Fibroblast of lung (primary cell): ENCODE measurements around the gene MYO1D. TPM values are rescaled to one million over a fixed set of nuclear protein-coding genes. Genes with fewer than 3 reads are reported as not detected.
"Not testable (repeated sequence)": the region's sequence is repeated elsewhere in the genome, so short reads cannot be mapped to it uniquely, and the experiment has no call there.

ENCODE experiments used
- DNase-seq, 2 donors: peaks; one replicate each; pipeline versions ENCODE4 v3.0.0 to v3.0.0-alpha.2; 2010; ENCODE audit warnings: low read depth in 2 of 2
- H2AFZ ChIP-seq: 2 replicates; pipeline ENCODE4 v1.5.1; 2012; ENCODE audit warnings: low read length, control low read depth, inconsistent platforms
- H3K27ac ChIP-seq: 2 replicates; pipeline ENCODE4 v1.5.1; 2011; ENCODE audit warnings: low read length, control low read depth; ENCODE audit not compliant: insufficient read depth
- H3K27me3 ChIP-seq: 2 replicates; pipeline ENCODE4 v1.5.1; 2011; ENCODE audit warnings: mild to moderate bottlenecking, low read length; ENCODE audit not compliant: control insufficient read depth, insufficient read depth
- H3K36me3 ChIP-seq: 2 replicates; pipeline ENCODE4 v1.5.1; 2011; ENCODE audit warnings: low read length; ENCODE audit not compliant: control insufficient read depth, insufficient read depth
- H3K4me1 ChIP-seq: 2 replicates; pipeline ENCODE4 v1.5.1; 2011; ENCODE audit warnings: low read length; ENCODE audit not compliant: control insufficient read depth, insufficient read depth; ENCODE audit errors: extremely low read depth
- H3K4me2 ChIP-seq: 2 replicates; pipeline ENCODE4 v1.5.1; 2011; ENCODE audit warnings: low read length, control low read depth; ENCODE audit not compliant: insufficient read depth; ENCODE audit errors: extremely low read depth
- H3K4me3 ChIP-seq, 4 experiments: fragments of 200-600 bp in 1 of 4; sonication (generic) in 1 of 4; replicated peaks in 1 of 4; 2 replicates each; pipeline ENCODE4 v1.5.1; 2011 to 2016; ENCODE audit warnings: low read length in 4 of 4, low read depth in 3 of 4, mild to moderate bottlenecking in 3 of 4, control low read depth in 2 of 4, inconsistent platforms in 1 of 4, mixed read lengths in 1 of 4; ENCODE audit not compliant: insufficient read depth in 1 of 4; ENCODE audit errors: control extremely low read depth in 1 of 4
- H3K79me2 ChIP-seq: 2 replicates; pipeline ENCODE4 v1.5.1; 2012; ENCODE audit warnings: mild to moderate bottlenecking, low read length, inconsistent platforms; ENCODE audit not compliant: control insufficient read depth, insufficient read depth
- H3K9ac ChIP-seq: 2 replicates; pipeline ENCODE4 v1.5.1; 2011; ENCODE audit warnings: mild to moderate bottlenecking, low read length, control low read depth; ENCODE audit not compliant: insufficient read depth
- H3K9me3 ChIP-seq: 2 replicates; pipeline ENCODE4 v1.5.1; 2012; ENCODE audit warnings: low read depth, low read length; ENCODE audit not compliant: control insufficient read depth, insufficient read depth
- H4K20me1 ChIP-seq: 2 replicates; pipeline ENCODE4 v1.5.1; 2011; ENCODE audit warnings: low read length; ENCODE audit not compliant: control insufficient read depth, insufficient read depth; ENCODE audit errors: extremely low read depth
- EZH2 ChIP-seq: IDR thresholded peaks from 2 replicates; pipeline ENCODE4 v1.5.1; 2012; ENCODE audit warnings: low read length, control low read depth, mild to moderate bottlenecking; ENCODE audit errors: missing control alignments
- polyA minus RNA-seq: library from RNA; depleted of rRNA, polyadenylated mRNA; stranded (reverse); fragments of >200 nt; gene quantifications from 2 replicates; pipeline ENCODE4 v1.2.3, GENCODE V29; 2011; ENCODE audit warnings: low replicate concordance
- polyA plus RNA-seq, 2 donors: library from polyadenylated mRNA; depleted of rRNA in 1 of 2; stranded (reverse) in 1 of 2; unstranded in 1 of 2; fragments of >200 nt; gene quantifications; 2 replicates each; pipeline ENCODE4 v1.2.1, GENCODE V29; 2011 to 2012; ENCODE audit warnings: missing spikeins in 1 of 2
- total RNA-seq: library from RNA; depleted of rRNA; stranded (reverse); fragments of >200 nt; gene quantifications from 2 replicates; pipeline ENCODE4 v1.2.1, GENCODE V29; 2014
- TF ChIP-seq, protein P1 (sequence below), 2 donors: IDR thresholded peaks in 1 of 2; conservative IDR thresholded peaks in 1 of 2; 1 replicate in 1 of 2; 2 replicates in 1 of 2; pipeline ENCODE4 v1.5.1; 2011 to 2012; ENCODE audit warnings: low read length in 2 of 2, control low read depth in 1 of 2, inconsistent platforms in 1 of 2, low read depth in 1 of 2, mild to moderate bottlenecking in 1 of 2

Gene MYO1D
- total RNA-seq (32.1 and 46.6 TPM in 2 replicates), polyA plus RNA-seq (11.2 and 35.0 TPM in 2 replicates), polyA minus RNA-seq (3.6 and 39.6 TPM in 2 replicates)
- polyA plus RNA-seq (2012): 6.1 and 20.4 TPM in 2 replicates

GRCh38 chr17:32876417-32877163, at the start of gene MYO1D:
TSS of gene MYO1D (minus strand) at chr17:32877124. CDS start at chr17:32876872, 252 bp downstream.
- H4K20me1 ChIP-seq: no peaks in the 10 kb centered on the region
- H3K79me2 ChIP-seq: no peaks in the 10 kb centered on the region

GRCh38 chr17:32926183-32926582, 49.3 kb upstream of the MYO1D start:
- H4K20me1 ChIP-seq: no peaks in the 10 kb centered on the region
- H3K27me3 ChIP-seq: no peaks in the 10 kb centered on the region
- H2AFZ ChIP-seq: no peak overlapping the region
- no peak overlapping the region for H3K9ac ChIP-seq
- H3K4me1 ChIP-seq: peaks cover 7% of the 10 kb centered on the region
- no peak for TF ChIP-seq EZH2
- TF ChIP-seq, protein P1, sequence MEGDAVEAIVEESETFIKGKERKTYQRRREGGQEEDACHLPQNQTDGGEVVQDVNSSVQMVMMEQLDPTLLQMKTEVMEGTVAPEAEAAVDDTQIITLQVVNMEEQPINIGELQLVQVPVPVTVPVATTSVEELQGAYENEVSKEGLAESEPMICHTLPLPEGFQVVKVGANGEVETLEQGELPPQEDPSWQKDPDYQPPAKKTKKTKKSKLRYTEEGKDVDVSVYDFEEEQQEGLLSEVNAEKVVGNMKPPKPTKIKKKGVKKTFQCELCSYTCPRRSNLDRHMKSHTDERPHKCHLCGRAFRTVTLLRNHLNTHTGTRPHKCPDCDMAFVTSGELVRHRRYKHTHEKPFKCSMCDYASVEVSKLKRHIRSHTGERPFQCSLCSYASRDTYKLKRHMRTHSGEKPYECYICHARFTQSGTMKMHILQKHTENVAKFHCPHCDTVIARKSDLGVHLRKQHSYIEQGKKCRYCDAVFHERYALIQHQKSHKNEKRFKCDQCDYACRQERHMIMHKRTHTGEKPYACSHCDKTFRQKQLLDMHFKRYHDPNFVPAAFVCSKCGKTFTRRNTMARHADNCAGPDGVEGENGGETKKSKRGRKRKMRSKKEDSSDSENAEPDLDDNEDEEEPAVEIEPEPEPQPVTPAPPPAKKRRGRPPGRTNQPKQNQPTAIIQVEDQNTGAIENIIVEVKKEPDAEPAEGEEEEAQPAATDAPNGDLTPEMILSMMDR (conservative IDR thresholded peaks at IDR 0.05 in 1 of 2, IDR thresholded peaks at IDR 0.05 in 1 of 2; ENCODE audit: low read depth in 1 of 2, low read length in 2 of 2): no peak
- H3K4me2 ChIP-seq: no peak overlapping the region
- no peak overlapping the region for H3K4me3 ChIP-seq
- H3K79me2 ChIP-seq: peaks cover 2% of the 10 kb centered on the region
- H3K27ac ChIP-seq: no peak overlapping the region
- H3K9me3 ChIP-seq: no peaks in the 10 kb centered on the region
- H3K36me3 ChIP-seq: no peaks in the 10 kb centered on the region
- no peak for DNase-seq

More at GRCh38 chr17:32876417-32877163, at the start of gene MYO1D:
- Histone ChIP-seq H3K4me1 (peaks cover 3% of the 10 kb centered on the region), H3K9me3 (no peaks in the 10 kb centered on the region), H3K27me3 (no peaks in the 10 kb centered on the region), H3K27ac (no peak within 1 kb of the TSS), H3K4me2 (peak within 1 kb of the TSS; percentile 94), H3K9ac (peak within 1 kb of the TSS; percentile 58), H3K4me3 (peak within 1 kb of the TSS; percentile 50 to 81 (median 76)), H3K36me3 (no peaks in the 10 kb centered on the region), H2AFZ (peak within 1 kb of the TSS; percentile 95)
- no peak for DNase-seq
- TF ChIP-seq, protein P1 (conservative IDR thresholded peaks at IDR 0.05 in 1 of 2, IDR thresholded peaks at IDR 0.05 in 1 of 2; ENCODE audit: low read depth in 1 of 2, low read length in 2 of 2): peak in 1 of 2 donors; percentile 49
- no peak for TF ChIP-seq EZH2

DNA sequence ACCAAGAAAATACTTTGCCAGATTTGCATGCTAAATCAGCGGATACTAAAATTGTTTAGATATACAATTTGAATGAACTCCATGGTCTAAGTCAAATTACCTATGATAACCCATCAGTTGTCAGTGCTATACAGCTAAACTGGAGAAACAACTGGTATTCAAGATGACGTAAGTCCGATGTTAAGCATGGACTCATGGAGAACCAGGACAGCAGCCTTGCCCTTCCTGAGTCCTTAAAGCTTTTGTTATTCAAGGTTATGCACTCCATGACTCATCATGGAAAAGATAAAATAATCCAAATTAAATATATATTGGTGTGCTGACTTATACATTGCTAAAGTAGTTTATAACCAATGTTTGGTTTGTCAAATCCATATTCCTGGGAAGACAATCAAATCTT, 47.0 kb upstream of the MYO1D start:
- H3K9me3 ChIP-seq, H3K27me3 ChIP-seq, H3K27ac ChIP-seq, H4K20me1 ChIP-seq, H3K9ac ChIP-seq, H3K4me3 ChIP-seq, DNase-seq, H3K36me3 ChIP-seq, H3K79me2 ChIP-seq, H3K4me1 ChIP-seq, H3K4me2 ChIP-seq, H2AFZ ChIP-seq: not testable (repeated sequence)
